ENCODE results near the gene TRIM14.
"Not testable (repeated sequence)": the region's sequence is repeated elsewhere in the genome, so short reads cannot be mapped to it uniquely, and the experiment has no call there.

Gene TRIM14

GRCh38 chr9:98043915-98044314 is 75.1 kb downstream of the TRIM14 start:
- no peak for DNase-seq

- DNase-seq = no peak
Measured at GRCh38 chr9:98040212-98040611, 78.8 kb downstream of the TRIM14 start.

- DNase-seq = no peak
Measured at GRCh38 chr9:98039607-98040017, 79.4 kb downstream of the TRIM14 start.

- no peak for DNase-seq
Measured at GRCh38 chr9:98038958-98039357, 80.1 kb downstream of the TRIM14 start.

GRCh38 chr9:98037357-98037756 is 81.7 kb downstream of the TRIM14 start:
- no peak for DNase-seq

- peak; percentile 94 for DNase-seq
Measured at GRCh38 chr9:98034593-98035546, 84.2 kb downstream of the TRIM14 start.

GRCh38 chr9:98031935-98032334 is 87.1 kb downstream of the TRIM14 start:
- no peak for DNase-seq

GRCh38 chr9:98031169-98031568 is 87.9 kb downstream of the TRIM14 start:
- DNase-seq = no peak

GRCh38 chr9:98024702-98025101 is 94.3 kb downstream of the TRIM14 start:
- no peak for DNase-seq

GRCh38 chr9:98022447-98022846 is 96.6 kb downstream of the TRIM14 start:
- DNase-seq = no peak

- DNase-seq = no peak
Measured at GRCh38 chr9:98021306-98022040, 97.5 kb downstream of the TRIM14 start.

GRCh38 chr9:98020476-98021145 is 98.4 kb downstream of the TRIM14 start:
- no peak for DNase-seq

- DNase-seq = not testable (repeated sequence)
Measured at GRCh38 chr9:98019869-98020268, 99.2 kb downstream of the TRIM14 start.

Measured in hematopoietic multipotent progenitor cell treated with erythropoietin and hydrocortisone succinate and interleukin-3 and kit ligand, for 6 days (in vitro differentiated cells).